GM19328 (cell line): ENCODE data around the gene PAQR5.
"Not testable (repeated sequence)": the region's sequence is repeated elsewhere in the genome, so short reads cannot be mapped to it uniquely, and the experiment has no call there.

Experiments used
- ATAC-seq: cut with Tn5 transposase; IDR thresholded peaks from one replicate; pipeline ENCODE4 v1.9.1; 2021; ENCODE audit warnings: mild to moderate bottlenecking, moderate library complexity; ENCODE audit not compliant: unreplicated experiment

Gene PAQR5

DNA sequence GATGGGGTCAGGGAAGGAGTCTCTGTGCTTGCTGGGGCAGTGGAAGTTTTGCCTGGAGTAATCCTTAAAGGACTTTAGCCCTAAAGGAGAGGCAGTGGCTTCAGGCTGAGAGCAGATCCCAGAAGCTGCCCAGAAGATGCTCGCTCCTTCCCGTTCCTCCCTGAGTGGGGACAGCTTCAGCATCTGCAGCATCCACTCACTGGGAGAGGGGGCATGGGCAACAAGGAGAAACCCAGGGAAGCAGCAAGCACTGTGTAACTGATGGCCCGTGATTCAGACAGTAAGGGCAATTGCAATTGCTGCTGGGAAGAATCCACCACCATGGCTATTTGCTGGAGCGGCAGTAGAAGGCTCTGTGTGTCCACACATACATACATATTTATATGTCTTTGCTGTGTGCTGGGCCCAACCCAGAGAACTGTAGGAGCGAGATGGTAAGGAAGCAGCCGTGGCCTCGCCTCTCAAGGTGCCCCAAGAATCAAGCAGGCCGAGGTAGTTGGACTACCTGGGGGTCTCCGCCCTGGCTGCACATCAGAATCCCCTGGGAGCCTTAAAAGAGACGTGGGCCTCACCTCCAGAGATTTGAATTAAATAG lies 5.8 kb upstream of the PAQR5 start:
- ATAC-seq, result no peak

- no peak for ATAC-seq
Observed at GRCh38 chr15:69293741-69294615, 4.7 kb upstream of the PAQR5 start.

DNA sequence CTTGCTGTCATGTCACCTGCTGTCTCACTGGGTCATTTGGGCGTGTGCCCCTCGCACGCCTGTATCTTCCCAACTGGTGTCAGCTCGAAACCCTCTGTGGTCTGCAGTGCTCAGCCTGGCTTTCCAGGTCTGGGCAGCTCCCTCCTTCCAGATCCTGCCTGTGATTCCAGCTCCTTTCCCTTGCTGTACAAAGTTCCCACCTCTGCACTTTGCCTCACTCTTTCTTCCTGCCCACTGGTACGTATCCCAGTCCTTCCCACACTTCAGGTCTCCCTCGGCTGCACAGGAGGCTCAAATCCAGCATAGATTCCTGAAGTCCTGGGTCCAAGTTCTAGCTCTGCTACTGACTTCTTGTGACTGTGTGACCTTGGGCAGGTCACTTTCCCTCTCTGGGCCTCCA lies 2.1 kb upstream of the PAQR5 start:
- no peak for ATAC-seq

GRCh38 chr15:69297642-69298353 lies 914 bp upstream of the PAQR5 start:
- no peak for ATAC-seq

DNA sequence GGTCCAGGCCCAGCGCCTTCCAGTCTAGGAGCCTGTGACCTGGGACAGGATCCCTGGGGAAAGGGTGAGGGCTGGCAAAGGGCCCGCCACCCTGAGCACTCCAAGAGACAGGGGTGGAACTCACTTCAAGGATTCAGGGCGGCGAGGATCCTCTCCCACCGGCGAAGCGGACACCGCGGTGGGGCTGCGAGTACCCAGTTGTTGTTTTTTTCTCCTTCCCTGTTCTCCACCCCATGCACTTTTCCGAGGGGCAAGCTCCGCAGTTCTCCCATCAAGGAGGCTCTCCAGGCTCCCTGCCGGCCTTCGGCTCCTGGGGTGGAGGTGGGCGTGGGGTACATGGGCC lies 387 bp upstream of the PAQR5 start:
- ATAC-seq, result no peak

DNA sequence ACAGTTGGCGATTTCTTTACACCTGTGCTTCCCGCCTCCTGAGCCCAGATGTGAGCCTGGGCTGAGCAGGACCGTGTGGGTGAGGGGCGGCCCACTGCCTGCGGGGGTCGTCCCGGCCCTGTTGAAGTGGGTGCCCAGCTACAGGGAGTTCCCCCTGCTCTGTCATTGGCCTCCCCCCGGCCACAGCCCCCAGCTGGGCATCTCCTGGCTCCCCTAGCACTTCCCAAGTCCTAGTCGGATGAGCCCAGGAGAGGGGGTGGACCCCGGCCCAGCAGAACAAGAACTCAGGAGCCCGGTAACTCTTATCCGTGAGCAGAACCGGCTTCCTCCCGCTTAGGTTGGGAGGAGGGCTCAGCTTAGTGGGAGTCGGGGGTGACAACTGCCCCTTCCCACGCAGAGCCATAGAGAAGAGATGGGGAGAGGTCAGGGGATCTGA lies 757 bp downstream of the PAQR5 start:
- ATAC-seq, result no peak

- ATAC-seq, result no peak
Observed at GRCh38 chr15:69299943-69300588, 1.4 kb downstream of the PAQR5 start.

DNA sequence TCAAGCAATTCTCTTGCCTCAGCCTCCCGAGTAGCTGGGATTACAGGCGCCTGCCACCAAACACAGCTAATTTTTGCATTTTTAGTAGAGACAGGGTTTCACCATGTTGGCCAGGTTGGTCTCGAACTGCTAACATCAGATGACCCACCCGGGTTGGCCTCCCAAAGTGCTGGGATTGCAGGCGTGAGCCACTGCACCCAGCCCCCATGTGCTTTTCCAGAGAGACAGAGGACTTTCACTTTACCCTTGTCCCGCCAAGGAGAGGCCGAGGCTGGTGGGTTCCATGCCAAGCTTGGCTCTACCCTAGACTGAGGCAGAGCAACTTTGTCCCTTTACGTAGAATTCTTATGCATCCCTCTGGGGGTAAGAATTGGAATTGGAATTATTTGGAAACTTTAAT lies 2.4 kb downstream of the PAQR5 start:
- ATAC-seq, result not testable (repeated sequence)

- ATAC-seq, result not testable (repeated sequence)
Observed at GRCh38 chr15:69302087-69302486, 3.4 kb downstream of the PAQR5 start.

GRCh38 chr15:69302929-69303328 lies 4.2 kb downstream of the PAQR5 start:
- ATAC-seq, result no peak

- ATAC-seq, result no peak
Observed at GRCh38 chr15:69303337-69304181, 4.8 kb downstream of the PAQR5 start.

DNA sequence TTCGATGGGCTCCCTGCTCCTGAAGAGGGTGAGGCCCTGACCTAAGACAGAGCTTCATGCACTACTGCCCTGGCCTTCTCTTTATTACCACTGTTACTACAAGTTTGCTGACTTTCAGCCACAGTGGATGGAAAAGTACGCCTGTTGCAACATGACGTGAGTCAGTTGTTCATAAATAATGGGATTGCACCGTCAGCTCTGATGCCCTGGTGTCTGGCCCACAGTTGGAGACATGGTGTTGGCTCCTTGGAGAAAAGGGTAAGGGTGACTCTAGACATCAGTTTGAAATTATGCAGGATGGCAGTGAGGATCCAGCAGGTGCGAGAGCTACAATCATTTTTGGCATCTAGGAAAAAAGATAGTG lies 5.5 kb downstream of the PAQR5 start:
- no peak for ATAC-seq

DNA sequence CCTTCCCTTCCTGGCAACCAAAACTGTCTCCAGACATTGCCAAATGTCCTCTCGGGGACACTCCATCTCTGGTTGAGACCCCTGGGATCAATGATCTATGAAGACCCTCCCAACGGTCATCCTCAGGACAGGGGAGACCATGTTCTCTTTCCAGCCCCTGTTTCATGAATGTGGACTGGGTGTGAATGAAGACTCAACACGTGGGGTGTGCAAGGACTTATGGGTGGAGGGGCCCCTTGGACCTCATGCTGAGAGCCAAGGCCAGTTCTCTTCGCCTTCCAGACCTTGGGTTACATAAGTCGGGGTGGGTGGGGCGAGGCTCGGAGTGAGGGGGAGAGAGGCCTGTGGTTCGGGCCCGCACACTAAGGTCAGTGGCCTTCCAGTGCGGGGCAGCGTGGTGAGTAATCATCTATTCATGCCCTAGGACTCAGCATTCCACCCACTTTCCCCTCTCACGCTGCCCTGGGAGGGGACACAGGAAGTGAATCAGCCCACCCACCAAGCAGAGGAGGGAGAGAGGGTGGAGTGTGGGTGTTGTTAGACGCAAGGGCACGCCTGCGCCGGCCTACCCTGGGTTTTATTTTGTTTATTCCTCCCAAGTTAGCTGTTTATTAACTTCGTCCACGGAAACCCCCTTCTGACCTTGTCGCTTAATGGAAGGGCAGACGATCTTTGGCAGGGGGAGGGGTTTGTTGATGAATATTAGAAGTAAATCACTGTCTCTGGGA lies 6.7 kb downstream of the PAQR5 start:
- no peak for ATAC-seq

GRCh38 chr15:69305933-69306568 lies 7.3 kb downstream of the PAQR5 start:
- no peak for ATAC-seq

- ATAC-seq, result no peak
Observed at GRCh38 chr15:69307939-69308338, 9.2 kb downstream of the PAQR5 start.

- ATAC-seq, result no peak
Observed at GRCh38 chr15:69308949-69309348, 10.2 kb downstream of the PAQR5 start.

GRCh38 chr15:69311319-69311721 lies 12.6 kb downstream of the PAQR5 start:
- ATAC-seq, result no peak

GRCh38 chr15:69313432-69314000 lies 14.8 kb downstream of the PAQR5 start:
- ATAC-seq, result no peak

DNA sequence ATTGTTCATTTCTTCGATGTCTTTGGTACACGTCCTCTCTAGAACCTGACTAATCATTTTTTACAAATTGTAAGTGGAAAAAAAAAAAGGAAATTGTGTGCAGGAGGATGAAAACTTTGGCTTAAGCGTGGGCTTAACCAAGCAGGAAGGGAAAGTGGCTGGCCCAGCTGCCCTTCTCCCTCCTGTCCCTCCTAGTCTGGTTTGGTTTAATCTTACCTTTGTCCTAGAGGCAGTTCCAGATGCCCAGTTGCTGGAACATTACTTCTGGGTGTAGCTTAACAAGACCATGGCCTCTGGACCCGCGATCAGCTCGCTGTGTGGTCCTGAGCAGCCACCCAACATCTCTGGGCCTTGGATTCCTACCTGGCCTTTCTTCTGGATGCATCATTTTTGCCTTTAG lies 15.4 kb downstream of the PAQR5 start:
- no peak for ATAC-seq
